Stimulated activated CD8-positive, alpha-beta memory T cell treated with anti-CD3 and anti-CD28 coated beads, Interleukin-7, amount 100 ng/mL, for 4 hours (primary cell): ENCODE results near the gene SYTL3.

Experiments used
- DNase-seq, 2 donors: peaks; one replicate each; pipeline ENCODE4 v3.0.0-alpha.2; 2020; ENCODE audit warnings: low read depth in 2 of 2

SYTL3 gene

DNA sequence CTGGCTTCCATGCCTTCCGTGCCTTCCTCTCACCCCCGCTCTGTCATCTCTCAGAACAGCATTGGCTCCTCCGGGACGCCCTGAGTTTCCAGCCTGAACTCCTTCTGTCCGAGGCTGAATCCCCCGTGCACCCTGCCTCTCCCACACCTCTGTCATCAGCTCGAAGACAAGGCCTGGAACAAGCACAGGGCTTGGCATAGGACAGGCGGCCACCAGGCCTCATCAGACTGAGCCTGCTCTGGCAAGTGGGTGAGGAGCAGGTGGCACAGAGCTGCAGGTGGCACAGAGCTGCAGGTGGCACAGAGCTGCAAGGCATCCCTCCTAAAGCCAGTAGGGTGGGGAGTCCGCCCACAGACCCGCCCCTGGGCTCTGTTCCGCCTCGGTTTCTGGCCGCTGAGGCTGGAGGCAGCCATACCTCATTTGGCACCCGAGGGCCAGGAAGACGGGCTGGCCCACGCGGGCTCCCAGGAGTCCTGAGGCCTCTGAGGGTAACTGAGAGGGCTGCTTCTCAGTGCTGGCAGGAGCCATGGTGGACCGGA is 109.2 kb downstream of the SYTL3 start:
- no peak for DNase-seq

DNA sequence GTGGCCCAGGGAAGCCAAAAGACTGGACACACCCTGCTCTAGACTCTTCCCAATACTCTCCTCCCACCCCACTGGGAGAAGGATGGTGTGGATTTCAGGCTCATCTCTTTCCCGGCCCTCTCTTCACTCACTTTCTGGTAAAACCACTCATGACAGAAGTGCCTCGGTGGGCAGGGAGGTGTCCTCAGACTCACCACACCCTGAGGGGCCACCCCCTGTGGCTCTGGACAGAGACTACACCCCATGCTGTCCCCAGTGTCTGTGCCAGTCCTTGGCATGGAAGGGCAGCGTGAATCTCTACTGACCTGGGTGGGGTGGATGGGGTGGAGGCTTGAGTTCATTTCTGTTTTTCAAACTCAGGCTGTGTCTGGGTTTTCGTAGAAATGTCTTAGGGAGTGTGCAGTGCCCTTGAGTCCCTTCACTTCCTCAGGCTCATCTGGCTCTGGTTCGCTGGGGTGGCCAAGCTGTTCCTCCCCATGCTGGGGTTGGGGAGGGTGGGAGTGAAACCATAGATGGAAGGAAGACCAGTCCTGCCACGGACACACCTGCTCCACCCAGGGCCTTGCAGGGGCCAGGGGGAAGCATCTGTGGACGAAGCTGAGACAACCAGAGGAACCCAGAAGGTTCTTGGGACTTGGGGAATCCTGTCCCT is 110.2 kb downstream of the SYTL3 start:
- no peak for DNase-seq

DNA sequence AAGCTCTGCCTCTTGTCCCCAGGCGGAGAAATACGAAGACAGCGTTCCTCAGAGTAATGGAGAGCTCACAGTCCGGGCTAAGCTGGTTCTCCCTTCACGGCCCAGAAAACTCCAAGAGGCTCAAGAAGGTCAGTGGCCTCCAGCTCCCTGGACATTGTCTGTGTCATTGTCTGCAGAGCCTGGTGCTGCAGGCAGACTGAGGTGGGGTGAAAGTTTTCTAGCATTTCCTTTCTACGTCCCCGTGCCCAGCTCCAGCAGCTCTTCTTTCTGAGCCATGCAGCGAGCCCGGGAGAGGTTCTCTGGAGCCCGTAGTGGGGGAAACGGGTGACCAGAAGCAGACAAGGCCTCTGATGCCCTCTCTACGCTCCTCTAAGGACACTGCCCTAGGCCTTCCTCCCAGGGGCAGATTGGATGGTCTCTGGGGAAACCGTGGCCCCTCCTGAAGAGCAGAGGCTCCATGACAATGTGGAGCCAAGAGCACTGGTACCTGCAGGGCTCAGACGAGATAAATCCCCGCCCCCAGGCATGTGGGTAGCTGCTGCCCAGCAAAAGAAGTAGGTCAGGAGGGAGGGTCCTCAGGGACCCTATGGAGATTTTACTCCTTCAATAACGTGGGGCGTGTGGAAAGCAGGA is 110.9 kb downstream of the SYTL3 start:
- DNase-seq, result no peak

DNA sequence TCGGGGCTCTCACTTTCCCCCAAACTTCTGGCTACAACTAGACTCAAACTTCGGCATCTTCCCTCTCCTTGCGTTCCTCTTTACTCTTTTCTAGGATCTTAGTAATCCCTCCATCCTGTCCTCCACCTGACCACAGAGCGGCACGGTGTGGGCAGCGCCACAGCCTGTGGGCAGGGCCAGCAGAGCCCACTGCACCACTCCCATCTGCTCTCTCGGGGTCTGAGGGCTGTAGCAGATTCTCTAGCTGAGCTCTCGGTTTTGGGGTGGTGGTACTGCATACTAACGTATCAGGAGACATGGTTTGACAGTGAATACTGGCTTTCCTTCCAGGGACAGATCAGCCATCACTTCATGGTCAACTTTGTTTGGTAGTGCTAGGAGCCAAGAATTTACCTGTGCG is 111.9 kb downstream of the SYTL3 start:
- DNase-seq, result no peak

DNA sequence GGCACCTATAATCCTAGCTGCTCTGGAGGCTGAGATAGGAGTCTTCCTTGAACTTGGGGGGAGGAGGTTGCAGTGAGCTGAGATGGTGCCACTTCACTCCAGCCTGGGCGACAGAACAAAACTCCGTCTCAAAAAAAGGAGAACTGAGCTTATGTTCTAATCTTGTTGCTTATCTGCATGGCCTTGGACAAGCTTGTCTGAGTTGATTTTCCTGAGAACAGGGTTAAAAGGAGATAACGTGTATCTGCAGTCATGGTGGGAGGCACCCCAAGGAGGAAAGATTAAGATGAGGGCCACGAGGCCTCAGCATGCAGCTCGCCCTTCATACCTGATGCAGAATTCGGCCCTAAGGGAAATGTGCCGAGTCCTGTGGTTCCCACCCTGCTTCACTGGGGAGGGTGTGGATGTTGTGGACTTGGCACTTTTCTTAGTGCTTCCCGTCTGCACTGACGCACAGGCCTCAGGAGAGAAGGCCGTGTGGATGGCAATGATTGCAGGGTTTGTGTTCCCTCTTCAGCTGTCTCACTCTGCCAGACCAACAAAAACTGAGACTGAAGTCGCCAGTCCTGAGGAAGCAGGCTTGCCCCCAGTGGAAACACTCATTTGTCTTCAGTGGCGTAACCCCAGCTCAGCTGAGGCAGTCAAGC is 113.1 kb downstream of the SYTL3 start:
- DNase-seq, result no peak

DNA sequence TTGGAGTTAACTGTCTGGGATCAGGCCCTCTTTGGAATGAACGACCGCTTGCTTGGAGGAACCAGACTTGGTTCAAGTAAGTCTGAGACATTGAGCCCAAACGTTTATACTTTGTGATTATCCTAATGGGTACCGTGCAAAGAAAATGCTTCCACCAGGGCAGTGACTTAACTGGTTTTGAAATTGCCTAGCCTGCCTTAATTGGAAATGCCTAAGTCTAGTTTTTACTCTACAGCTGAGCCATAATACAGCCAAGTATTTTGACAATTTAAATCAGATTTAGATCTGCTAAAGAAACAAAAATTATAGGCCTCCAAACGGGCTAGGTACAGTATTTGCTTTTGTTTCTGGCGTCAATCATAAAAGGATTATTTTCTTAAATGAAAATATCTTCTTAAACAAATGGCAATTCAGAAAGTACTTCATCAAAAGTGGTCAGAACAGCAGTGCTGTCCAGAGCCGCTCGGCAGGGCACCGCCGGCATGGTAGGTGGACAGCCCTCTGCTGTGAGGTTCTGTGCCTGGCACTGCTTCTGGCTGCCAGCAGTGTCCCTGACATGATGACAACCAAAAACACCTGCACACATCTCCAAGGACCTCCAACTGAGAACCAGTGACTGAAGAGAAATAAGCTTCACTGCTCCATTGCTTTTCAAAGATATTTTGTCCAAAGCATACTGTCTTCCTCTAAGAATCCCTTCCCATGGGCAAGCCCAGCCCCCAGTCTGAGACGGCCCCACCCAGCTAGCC is 113.8 kb downstream of the SYTL3 start:
- no peak for DNase-seq

DNA sequence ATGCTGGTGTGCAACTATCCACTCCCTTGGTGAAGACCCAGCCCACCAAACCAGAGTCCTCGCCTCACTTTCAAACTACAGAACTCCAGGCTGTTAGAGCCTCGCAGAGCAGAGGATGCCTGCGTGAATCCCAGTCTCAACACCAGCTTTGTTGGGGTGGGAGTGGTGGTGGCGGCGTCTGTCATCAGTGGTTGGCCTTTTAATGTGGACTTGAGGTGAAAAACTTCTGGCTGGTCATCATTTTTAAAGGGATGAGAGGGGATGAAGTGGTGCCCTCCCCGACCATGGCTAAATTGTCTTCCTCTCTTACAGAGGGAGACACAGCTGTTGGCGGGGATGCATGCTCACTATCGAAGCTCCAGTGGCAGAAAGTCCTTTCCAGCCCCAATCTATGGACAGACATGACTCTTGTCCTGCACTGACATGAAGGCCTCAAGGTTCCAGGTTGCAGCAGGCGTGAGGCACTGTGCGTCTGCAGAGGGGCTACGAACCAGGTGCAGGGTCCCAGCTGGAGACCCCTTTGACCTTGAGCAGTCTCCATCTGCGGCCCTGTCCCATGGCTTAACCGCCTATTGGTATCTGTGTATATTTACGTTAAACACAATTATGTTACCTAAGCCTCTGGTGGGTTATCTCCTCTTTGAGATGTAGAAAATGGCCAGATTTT is 114.5 kb downstream of the SYTL3 start:
- no peak for DNase-seq

DNA sequence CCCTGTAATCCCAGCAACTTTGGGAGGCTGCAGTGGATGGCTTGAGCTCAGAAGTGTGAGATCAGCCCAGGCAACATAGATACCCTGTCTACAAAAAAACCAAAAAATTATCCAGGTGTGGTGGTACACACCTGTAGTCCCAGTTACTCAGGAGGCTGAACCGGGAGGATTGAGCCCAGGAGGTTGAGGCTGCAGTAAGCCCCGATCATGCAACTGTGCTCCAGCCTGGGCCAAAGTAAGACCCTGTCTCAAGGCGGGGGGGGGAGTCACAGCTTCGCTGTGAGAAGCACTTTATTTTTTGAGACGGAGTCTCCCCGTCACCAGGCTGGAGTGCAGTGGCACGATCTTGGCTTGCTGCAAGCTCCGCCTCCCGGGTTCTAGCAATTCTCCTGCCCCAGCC is 115.1 kb downstream of the SYTL3 start:
- DNase-seq, result no peak

DNA sequence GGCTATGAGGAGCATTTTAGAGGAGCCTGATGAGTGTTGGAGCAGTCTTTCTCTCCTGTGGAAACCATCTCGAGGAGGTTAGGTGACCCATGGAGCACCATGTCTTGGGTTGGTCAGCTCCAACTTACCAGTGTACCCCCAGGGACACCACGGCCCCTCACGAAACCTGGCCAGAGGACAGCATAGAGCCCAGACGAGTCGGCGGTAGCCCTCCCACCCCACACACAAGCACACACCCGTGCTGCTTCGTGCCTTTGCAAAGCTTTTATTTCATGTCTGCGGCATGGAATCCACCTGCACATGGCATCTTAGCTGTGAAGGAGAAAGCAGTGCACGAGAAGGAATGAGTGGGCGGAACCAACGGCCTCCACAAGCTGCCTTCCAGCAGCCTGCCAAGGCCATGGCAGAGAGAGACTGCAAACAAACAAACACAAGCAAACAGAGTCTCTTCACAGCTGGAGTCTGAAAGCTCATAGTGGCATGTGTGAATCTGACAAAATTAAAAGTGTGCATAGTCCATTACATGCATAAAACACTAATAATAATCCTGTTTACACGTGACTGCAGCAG is 115.7 kb downstream of the SYTL3 start:
- no peak for DNase-seq

DNA sequence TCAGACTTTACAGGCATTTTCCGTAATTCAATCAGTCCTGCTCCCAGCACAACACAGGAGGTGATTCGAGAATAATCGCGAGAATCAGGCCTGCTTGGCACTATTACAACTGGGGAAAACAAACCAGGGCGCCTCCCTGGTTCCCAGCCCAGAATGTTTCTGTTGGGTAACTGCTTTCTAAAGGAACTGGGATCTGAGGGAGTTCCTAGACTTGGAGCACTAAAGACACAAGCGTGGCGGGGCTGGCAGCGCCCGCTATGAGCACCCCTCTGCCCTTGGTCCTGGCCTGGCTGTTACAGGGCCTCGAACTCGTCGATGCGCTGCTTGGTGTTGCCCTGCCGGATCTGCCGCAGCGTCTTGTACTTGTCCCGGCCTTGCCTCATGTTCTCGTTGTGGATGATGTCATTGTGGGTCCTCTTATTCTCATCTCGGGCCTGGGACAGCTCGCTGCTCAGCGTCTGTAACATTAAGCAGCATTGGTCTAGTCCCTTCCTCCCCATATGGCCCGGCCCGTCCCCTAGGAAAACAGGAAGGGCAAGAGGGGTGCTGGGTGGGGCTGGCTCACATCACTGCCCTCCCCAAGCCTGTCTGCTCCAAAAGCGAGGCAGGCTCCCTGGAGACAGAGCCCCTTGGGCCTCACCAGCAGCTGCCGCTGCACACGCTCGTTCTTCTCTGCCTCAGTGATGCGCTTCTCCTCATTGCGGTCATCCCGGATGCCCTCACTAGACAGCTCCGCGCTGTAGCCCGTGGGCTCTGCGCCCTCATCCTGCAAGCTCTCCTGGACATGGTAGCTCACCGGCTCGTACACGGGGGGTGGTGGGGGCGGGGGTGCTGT is 117.0 kb downstream of the SYTL3 start:
- DNase-seq, result no peak

DNA sequence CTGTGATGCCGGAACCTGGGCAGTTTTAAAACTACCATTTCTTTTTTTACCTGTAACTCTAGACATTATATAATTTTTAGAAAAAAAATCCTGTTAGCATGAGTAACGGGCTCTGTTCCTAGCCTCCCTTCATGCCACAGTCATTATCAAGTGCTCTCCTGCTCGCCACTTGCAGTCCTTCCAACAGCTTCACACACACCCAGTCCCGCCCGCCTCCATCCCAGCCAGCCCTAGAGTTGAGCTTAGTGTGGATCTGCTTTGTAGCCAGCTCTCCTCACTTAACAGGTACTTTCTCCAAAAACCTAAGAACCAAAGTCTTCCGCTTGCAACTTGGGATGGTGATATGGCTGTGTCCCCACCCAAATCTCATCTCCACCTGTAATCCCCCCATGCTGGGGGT is 117.9 kb downstream of the SYTL3 start:
- DNase-seq, result no peak

DNA sequence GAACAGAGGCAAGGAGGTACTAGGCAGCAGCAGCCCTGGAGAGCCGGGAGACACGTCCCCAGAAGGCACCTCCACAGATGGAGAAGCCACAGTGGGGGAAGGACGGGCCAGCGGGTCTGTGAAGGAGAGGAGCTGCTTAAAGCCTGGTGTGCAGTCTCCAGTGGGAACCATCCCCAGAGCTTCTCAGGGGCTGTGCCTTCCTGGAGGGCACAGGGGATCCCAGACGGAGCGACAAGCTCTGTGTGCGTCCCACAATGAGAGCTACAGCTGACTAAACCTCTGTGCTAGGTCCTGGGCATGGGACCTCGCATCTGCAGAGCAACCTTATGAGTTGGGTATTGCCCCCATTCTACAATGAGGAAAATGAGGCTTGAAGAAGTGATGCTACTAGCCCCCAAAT is 118.6 kb downstream of the SYTL3 start:
- DNase-seq, result no peak

DNA sequence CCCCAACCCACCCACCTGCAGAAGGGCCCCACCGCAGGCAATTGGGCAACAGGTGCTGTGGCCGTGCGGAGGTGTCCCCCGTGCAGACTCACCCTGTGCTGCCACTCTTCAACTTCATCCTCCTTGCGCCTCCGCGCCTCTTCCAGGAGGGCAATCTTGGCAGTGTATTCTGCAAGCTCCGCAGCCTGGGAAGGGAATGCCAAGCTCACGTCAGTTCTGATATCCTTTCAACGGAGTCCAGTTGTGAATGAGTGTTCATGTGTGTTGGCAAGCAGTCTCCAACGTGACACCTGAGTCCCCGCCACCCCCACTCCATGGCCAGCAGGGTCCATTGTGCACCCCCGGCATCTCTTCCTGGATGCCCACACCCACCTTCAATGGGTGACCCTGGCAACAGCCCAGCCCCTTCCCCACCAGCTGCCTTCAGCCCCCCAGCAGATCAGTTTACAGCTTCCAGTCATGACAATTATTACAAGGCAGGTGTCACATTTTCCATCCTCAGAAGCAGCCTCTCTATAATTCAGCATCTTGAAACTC is 119.4 kb downstream of the SYTL3 start:
- DNase-seq, result no peak

DNA sequence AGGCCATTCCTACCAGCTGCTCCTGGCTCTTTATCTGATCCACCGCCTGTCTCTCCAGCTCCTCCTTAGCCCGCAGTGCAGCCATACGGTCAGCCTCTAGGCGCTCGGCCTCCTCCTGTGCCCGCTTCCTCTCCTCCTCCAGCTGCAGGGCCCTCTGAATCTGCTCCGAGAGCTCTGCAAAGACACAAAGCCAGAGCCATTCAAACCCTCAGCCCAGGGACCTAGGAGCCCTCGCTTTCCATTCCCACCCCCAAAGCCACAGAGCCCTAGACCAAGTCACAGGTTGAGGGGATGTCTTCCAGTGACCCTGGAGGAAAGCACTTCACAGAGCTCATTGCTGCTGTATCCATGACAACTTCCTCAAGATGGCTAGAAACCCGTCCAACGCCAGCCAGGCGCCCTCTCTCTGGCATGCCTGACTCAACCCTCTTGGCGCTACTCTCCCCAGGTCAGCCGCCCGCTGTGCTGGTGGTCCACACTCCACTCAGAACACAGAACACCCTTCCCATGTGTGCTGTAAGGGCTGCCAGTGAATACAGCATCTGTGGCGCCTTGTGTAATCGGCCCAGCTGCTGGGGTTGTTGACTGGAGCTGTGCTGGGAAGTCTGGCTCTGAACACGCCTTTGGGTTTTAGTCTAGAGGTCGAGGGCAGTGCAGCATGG is 120.0 kb downstream of the SYTL3 start:
- DNase-seq, result no peak

DNA sequence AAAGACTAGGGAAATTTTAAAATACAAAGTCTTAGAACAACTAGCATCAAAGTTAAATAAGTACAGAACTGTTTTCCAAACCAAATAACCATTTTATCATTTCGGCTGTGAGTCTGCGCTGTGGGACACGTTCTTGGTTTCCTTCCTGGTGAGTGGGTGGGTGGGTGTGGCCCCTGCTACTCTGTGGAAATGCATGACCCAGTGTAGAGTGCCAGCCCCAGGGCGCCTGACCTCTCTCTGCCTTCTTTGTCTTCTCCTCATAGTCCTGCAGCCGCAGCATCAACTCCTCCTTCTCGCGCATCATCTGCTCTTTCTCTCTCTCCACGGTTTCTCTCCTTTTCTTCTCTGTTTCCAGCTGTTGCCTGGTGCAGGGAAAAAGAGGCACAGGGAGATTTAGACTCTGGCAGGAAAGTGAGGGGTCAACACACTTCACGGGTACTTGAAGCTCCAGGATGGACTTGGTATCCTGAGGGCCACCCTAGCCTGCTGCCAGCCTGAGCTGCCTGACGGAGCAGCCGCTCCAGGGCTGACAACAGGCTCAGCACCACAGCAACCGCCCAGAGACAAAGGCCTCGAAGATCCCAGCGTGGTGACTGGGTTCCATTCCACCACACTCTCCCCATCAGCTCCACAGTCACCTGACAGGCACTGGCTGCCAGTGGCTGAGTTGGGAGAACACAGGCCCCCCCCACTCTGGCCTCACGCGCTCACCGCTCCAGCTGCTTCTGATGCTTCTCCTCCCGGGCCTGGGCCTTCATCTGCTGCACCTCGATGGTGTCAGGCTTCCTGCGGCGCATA is 120.9 kb downstream of the SYTL3 start:
- no peak for DNase-seq

DNA sequence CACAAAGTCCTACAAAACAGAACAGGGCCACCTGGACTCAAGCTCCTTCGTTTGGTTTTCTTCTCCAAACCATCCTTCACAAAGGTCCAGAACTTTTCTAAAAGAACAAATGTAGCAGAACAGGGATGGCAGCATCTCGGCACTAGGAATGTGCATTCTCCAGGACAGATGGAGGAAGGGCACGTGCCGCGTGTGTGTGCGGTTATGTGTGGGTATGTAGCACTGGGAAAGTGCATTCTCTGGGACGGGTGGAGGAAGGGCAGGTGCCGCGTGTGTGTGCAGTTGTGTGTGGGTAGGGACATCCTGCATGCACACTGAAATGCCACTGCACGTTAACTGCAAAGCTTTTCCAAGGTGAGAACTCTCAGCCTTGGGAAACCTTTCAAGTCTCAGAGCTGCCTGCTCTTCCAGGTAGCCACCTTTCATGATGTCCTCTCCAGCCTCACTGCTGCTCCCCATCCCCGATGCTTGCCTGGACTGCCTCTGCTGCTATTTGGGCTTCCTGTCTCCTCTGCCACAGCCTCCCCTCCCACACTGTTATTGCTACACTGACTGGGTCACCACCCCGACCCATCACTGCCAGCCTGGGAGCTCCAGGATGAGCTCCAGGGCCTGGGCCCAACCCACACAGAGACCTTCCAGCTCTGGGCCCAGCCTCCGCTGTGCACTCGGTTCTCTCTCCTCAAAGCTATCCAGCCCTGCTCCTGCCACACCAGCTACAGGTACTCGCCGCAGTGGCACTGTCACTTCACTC is 121.7 kb downstream of the SYTL3 start:
- DNase-seq, result no peak

DNA sequence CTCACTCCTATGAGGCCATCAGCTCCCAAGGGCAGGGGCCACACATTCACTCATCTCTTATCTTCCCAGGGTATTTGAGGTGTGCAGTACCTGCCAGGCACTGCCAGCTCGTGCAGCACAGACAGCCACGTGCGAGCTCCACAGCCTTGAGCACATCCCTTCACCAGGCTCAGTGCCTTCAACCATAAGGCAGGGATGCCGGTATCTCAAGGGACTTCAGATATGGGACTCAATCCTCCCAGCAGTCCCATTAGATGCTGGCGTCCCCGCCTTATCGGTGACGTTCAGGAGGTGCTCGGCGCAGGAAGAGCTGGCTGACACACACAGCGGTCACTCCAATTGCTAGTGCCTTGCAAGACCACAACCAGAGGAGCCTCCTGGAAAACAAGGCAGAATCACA is 122.3 kb downstream of the SYTL3 start:
- no peak for DNase-seq

DNA sequence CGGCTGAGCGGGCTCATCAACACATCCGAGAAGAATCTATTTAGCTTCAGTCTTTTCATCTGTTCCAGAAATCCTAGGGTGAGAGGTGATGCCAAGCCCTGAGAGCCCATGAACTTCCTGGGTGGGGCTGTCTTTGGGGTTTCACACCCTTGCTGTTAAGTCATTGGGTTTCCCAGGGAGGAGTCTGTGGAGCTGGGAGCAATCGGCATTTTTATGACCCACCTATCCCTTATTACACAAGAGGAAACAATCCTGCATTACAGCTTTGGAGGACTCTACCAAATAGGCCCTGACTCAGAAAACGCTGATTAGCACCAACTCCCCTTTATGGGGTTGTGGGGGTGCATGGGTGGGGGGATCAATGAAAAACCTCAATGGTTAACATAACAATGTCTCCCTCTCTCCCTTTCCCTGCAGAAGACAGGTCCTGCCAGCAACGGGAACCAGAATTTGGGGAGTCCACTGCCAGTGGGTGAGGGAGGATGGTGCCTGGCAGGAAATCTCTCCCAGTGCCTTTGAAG is 123.1 kb downstream of the SYTL3 start:
- DNase-seq, result no peak
